HEK293 (cell line): ENCODE measurements around the gene MBP.
A peak's percentile ranks its signal among the peaks of the same experiment; 100 is the strongest.

Experiments
- CTCF ChIA-PET: fragments of 350-600 bp; formaldehyde crosslinking; extraction: SDS; loops from one replicate; lab custom pipeline; 2021; ENCODE audit warnings: antibody characterized with exemption; lab: Yijun Ruan, JAX
- POLR2A ChIA-PET: fragments of 300-600 bp; formaldehyde crosslinking; extraction: SDS; loops from one replicate; lab custom pipeline; 2020; ENCODE audit warnings: antibody characterized with exemption, inconsistent platforms; lab: Yijun Ruan, JAX
- H3K27ac ChIP-seq: fragments of 200-500 bp; sonication (Bioruptor generic); 2 replicates; pipeline ENCODE4 v1.5.1; 2014; ENCODE audit warnings: low read depth, low read length, control low read depth, inconsistent platforms; ENCODE audit errors: extremely low read depth
- H3K36me3 ChIP-seq, 2 experiments: fragments of 200-500 bp in 1 of 2; sonication (Bioruptor generic) in 1 of 2; 1 replicate in 1 of 2; 2 replicates in 1 of 2; pipeline ENCODE4 v1.5.1; 2014 to 2017; ENCODE audit warnings: inconsistent platforms in 2 of 2, low read length in 2 of 2; ENCODE audit not compliant: control insufficient read depth in 2 of 2, insufficient read depth in 1 of 2
- H3K4me1 ChIP-seq: fragments of 200-500 bp; sonication (Bioruptor generic); 2 replicates; pipeline ENCODE4 v1.5.1; 2014; ENCODE audit warnings: mild to moderate bottlenecking, low read length, inconsistent platforms; ENCODE audit not compliant: control insufficient read depth, insufficient read depth
- H3K4me3 ChIP-seq: 2 replicates; pipeline ENCODE4 v1.5.1; 2011; ENCODE audit warnings: low read depth, mild to moderate bottlenecking, control low read depth, low read length, moderate library complexity
- H3K9me3 ChIP-seq: fragments of 200-500 bp; sonication (Bioruptor generic); 2 replicates; pipeline ENCODE4 v1.5.1; 2014; ENCODE audit warnings: low read depth, low read length, inconsistent platforms; ENCODE audit not compliant: control insufficient read depth, insufficient read depth
- BCL11A ChIP-seq: fragments of 450-650 bp; formaldehyde crosslinking; IDR thresholded peaks from 2 replicates; pipeline ENCODE4 v1.5.1; 2016; ENCODE audit warnings: low read depth, missing biosample characterization, missing genetic modification characterization
- IKZF3 ChIP-seq: fragments of 450-650 bp; IDR thresholded peaks from 2 replicates; pipeline ENCODE4 v1.5.0; 2018; ENCODE audit warnings: missing biosample characterization, mild to moderate bottlenecking, missing genetic modification characterization, moderate library complexity
- KLF1 ChIP-seq: fragments of 450-650 bp; formaldehyde crosslinking; IDR thresholded peaks from 2 replicates; pipeline ENCODE4 v1.5.1; 2016; ENCODE audit warnings: missing biosample characterization, missing genetic modification characterization
- KLF8 ChIP-seq: fragments of 450-650 bp; formaldehyde crosslinking; IDR thresholded peaks from 2 replicates; pipeline ENCODE4 v1.5.1; 2016; ENCODE audit warnings: missing biosample characterization, missing genetic modification characterization
- OVOL3 ChIP-seq: fragments of 450-650 bp; formaldehyde crosslinking; IDR thresholded peaks from 2 replicates; pipeline ENCODE4 v1.5.1; 2016; ENCODE audit warnings: missing biosample characterization, missing genetic modification characterization
- PRDM1 ChIP-seq: fragments of 450-650 bp; formaldehyde crosslinking; IDR thresholded peaks from 2 replicates; pipeline ENCODE4; 2016; ENCODE audit warnings: missing biosample characterization, missing genetic modification characterization
- SP3 ChIP-seq: fragments of 450-650 bp; formaldehyde crosslinking; IDR thresholded peaks from 2 replicates; pipeline ENCODE4 v1.5.1; 2016; ENCODE audit warnings: missing biosample characterization, missing genetic modification characterization
- TCF7L2 ChIP-seq: IDR thresholded peaks from 2 replicates; pipeline ENCODE4 v1.6.1; 2011; ENCODE audit warnings: low read depth, mild to moderate bottlenecking, inconsistent platforms, low read length, moderate library complexity, borderline replicate concordance
- WT1 ChIP-seq: fragments of 450-650 bp; formaldehyde crosslinking; IDR thresholded peaks from 2 replicates; pipeline ENCODE4 v1.5.1; 2016; ENCODE audit warnings: missing biosample characterization, missing genetic modification characterization
- YY1 ChIP-seq: fragments of 450-650 bp; formaldehyde crosslinking; IDR thresholded peaks from 2 replicates; pipeline ENCODE4 v1.5.1; 2018; ENCODE audit warnings: missing biosample characterization, missing genetic modification characterization
- ZBTB21 ChIP-seq: fragments of 450-650 bp; formaldehyde crosslinking; IDR thresholded peaks from 2 replicates; pipeline ENCODE4 v1.5.1; 2017; ENCODE audit warnings: missing biosample characterization, missing genetic modification characterization
- ZBTB7A ChIP-seq: fragments of 450-650 bp; formaldehyde crosslinking; IDR thresholded peaks from 2 replicates; pipeline ENCODE4 v1.5.1; 2016; ENCODE audit warnings: low read depth, missing biosample characterization, missing genetic modification characterization
- ZFP69B ChIP-seq: fragments of 450-650 bp; formaldehyde crosslinking; IDR thresholded peaks from 2 replicates; pipeline ENCODE4 v1.5.1; 2016; ENCODE audit warnings: missing biosample characterization, missing genetic modification characterization
- ZNF121 ChIP-seq: fragments of 450-650 bp; formaldehyde crosslinking; IDR thresholded peaks from 2 replicates; pipeline ENCODE4 v1.5.1; 2016; ENCODE audit warnings: missing biosample characterization, missing genetic modification characterization
- ZNF274 ChIP-seq, 2 experiments: fragments of 200-500 bp in 1 of 2; fragments of 450-650 bp in 1 of 2; sonication (Bioruptor generic) in 1 of 2; formaldehyde crosslinking in 1 of 2; IDR thresholded peaks; 2 replicates each; pipeline versions ENCODE4 v1.5.1 to v1.6.1; 2014 to 2016; ENCODE audit warnings: borderline replicate concordance in 1 of 2, inconsistent platforms in 1 of 2, low read length in 1 of 2, missing biosample characterization in 1 of 2, missing genetic modification characterization in 1 of 2
- ZNF394 ChIP-seq: fragments of 450-650 bp; formaldehyde crosslinking; IDR thresholded peaks from 2 replicates; pipeline ENCODE4 v1.5.1; 2016; ENCODE audit warnings: missing biosample characterization, missing genetic modification characterization, mild to moderate bottlenecking, moderate library complexity, borderline replicate concordance
- ZNF48 ChIP-seq: fragments of 450-650 bp; formaldehyde crosslinking; IDR thresholded peaks from 2 replicates; pipeline ENCODE4 v1.5.1; 2016; ENCODE audit warnings: missing biosample characterization, missing genetic modification characterization
- ZNF624 ChIP-seq: fragments of 450-650 bp; formaldehyde crosslinking; IDR thresholded peaks from 2 replicates; pipeline ENCODE4 v1.5.1; 2017; ENCODE audit warnings: missing biosample characterization, missing genetic modification characterization
- ZNF830 ChIP-seq: fragments of 450-650 bp; IDR thresholded peaks from 2 replicates; pipeline ENCODE4 v1.5.0; 2018; ENCODE audit warnings: missing biosample characterization, missing genetic modification characterization, low read depth, mild to moderate bottlenecking, moderate library complexity
- ZNF843 ChIP-seq: fragments of 450-650 bp; formaldehyde crosslinking; IDR thresholded peaks from 2 replicates; pipeline ENCODE4 v1.5.1; 2016; ENCODE audit warnings: missing biosample characterization, missing genetic modification characterization
- TF ChIP-seq, protein P1 (sequence below): fragments of 450-650 bp; formaldehyde crosslinking; IDR thresholded peaks from 2 replicates; pipeline ENCODE4 v1.5.1; 2016; ENCODE audit warnings: missing biosample characterization, missing genetic modification characterization, borderline replicate concordance
- TF ChIP-seq, protein P2 (sequence below): sonication (generic); formaldehyde crosslinking; IDR thresholded peaks from 2 replicates; pipeline ENCODE4 v1.8.1; 2022; ENCODE audit warnings: mild to moderate bottlenecking, moderate library complexity, missing genetic modification reagents

Gene MBP

GRCh38 chr18:77054288-77054605 is 78.3 kb downstream of the MBP start:
- TF ChIP-seq WT1 (no peak), ZNF624 (no peak), KLF8 (tag by site-specific recombination) (no peak), TCF7L2 (no peak), ZNF394 (no peak), ZFP69B (peak; percentile 42; the same call in 1 of the 2 replicates), SP3 (tag by site-specific recombination) (no peak), YY1 (tag by site-specific recombination) (no peak), KLF1 (tag by site-specific recombination) (peak; percentile 80)
- TF ChIP-seq, protein P1, sequence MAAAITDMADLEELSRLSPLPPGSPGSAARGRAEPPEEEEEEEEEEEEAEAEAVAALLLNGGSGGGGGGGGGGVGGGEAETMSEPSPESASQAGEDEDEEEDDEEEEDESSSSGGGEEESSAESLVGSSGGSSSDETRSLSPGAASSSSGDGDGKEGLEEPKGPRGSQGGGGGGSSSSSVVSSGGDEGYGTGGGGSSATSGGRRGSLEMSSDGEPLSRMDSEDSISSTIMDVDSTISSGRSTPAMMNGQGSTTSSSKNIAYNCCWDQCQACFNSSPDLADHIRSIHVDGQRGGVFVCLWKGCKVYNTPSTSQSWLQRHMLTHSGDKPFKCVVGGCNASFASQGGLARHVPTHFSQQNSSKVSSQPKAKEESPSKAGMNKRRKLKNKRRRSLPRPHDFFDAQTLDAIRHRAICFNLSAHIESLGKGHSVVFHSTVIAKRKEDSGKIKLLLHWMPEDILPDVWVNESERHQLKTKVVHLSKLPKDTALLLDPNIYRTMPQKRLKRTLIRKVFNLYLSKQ, result no peak
- Histone ChIP-seq H3K4me3 (no peak overlapping the region), H3K36me3 (no peaks in the 10 kb centered on the region), H3K27ac (peak overlapping the region; percentile 69), H3K9me3 (no peaks in the 10 kb centered on the region), H3K4me1 (peaks cover 25% of the 10 kb centered on the region)
- POLR2A ChIA-PET, result interaction anchor here (0.8 kb wide), 1 partner anchor 78 kb away, joined by 3 read pairs; the partner anchor contains the start of gene MBP
- CTCF ChIA-PET, result interaction anchor here (0.5 to 2.1 kb wide), 16 partner anchors 12 to 748 kb away, joined by 3 to 10 read pairs (median 4); no protein-coding TSS in a partner anchor

DNA sequence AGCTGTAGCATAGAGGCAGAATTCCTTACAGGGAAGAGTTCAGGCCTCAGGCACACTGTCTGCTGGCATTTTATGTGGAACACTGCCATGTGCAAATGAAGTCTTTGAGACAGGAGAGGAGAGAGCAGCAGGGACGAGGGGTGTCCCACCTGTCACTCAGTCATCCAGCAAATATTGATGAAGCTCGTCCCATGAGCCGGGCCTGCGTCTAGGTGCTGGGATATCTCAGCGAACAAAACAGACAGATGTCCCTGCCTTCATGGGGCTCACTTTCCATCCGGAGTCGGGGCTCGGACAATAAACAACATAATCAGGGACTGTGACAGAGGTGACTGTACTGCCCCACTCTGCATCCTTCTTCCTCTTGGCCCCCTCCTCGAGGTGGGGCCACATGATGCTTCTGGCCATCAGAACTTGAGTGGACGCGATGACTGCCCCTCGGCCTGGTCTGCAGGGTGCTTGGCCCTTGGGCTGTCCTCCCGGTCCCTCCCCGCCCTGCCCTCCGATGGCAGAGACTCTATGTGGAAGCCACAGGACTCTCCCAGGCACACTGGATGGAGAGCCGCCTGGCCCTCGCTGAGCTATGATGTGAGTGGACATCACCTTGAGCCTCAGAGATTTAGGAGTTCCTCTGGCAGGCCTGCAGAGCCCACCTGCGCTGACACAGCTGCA is 78.8 kb downstream of the MBP start:
- peaks cover 25% of the 10 kb centered on the region for H3K4me1 ChIP-seq
- no peak for TF ChIP-seq ZNF274 (IDR thresholded peaks at IDR 0.05; ENCODE audit: low read length)
- TF ChIP-seq ZNF274 (tag by site-specific recombination; IDR thresholded peaks at IDR 0.05; ENCODE audit: borderline replicate concordance), result no peak
- TF ChIP-seq, protein P2, sequence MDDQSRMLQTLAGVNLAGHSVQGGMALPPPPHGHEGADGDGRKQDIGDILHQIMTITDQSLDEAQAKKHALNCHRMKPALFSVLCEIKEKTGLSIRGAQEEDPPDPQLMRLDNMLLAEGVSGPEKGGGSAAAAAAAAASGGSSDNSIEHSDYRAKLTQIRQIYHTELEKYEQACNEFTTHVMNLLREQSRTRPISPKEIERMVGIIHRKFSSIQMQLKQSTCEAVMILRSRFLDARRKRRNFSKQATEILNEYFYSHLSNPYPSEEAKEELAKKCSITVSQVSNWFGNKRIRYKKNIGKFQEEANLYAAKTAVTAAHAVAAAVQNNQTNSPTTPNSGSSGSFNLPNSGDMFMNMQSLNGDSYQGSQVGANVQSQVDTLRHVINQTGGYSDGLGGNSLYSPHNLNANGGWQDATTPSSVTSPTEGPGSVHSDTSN (CRISPR knock-in tag), result no peak
- TF ChIP-seq ZBTB21 (tag by site-specific recombination), result no peak
- no peak for TF ChIP-seq ZNF830 (tag by site-specific recombination)
- no peak for TF ChIP-seq BCL11A
- TF ChIP-seq ZBTB7A (tag by site-specific recombination), result no peak
- TF ChIP-seq PRDM1 (tag by site-specific recombination), result no peak
- TF ChIP-seq ZNF843 (tag by site-specific recombination), result no peak
- no peak for TF ChIP-seq ZNF624
- no peak for TF ChIP-seq ZNF48
- TF ChIP-seq OVOL3 (tag by site-specific recombination), result no peak
- TF ChIP-seq IKZF3 (tag by site-specific recombination), result no peak
- no peak for TF ChIP-seq ZNF121 (tag by site-specific recombination)
- POLR2A ChIA-PET, result interaction anchor here (0.8 kb wide), 2 partner anchors 78 to 79 kb away, joined by 3 read pairs; partner anchors contain the start of gene MBP
- H3K27ac ChIP-seq, result no peak overlapping the region
- CTCF ChIA-PET, result interaction anchor here (0.5 to 2.1 kb wide), 12 partner anchors 15 to 748 kb away, joined by 3 to 10 read pairs (median 4); no protein-coding TSS in a partner anchor
- H3K9me3 ChIP-seq, result no peaks in the 10 kb centered on the region
- H3K36me3 ChIP-seq, result no peaks in the 10 kb centered on the region
- no peak overlapping the region for H3K4me3 ChIP-seq
